Measurements from ENCODE around the gene COX6A2. TPM values are rescaled to one million over a fixed set of nuclear protein-coding genes. Genes with fewer than 3 reads are reported as not detected.

The COX6A2 gene
- polyA plus RNA-seq, 1 of the 3 experiments (the other 2 are of a cell fraction) = not detected

DNA sequence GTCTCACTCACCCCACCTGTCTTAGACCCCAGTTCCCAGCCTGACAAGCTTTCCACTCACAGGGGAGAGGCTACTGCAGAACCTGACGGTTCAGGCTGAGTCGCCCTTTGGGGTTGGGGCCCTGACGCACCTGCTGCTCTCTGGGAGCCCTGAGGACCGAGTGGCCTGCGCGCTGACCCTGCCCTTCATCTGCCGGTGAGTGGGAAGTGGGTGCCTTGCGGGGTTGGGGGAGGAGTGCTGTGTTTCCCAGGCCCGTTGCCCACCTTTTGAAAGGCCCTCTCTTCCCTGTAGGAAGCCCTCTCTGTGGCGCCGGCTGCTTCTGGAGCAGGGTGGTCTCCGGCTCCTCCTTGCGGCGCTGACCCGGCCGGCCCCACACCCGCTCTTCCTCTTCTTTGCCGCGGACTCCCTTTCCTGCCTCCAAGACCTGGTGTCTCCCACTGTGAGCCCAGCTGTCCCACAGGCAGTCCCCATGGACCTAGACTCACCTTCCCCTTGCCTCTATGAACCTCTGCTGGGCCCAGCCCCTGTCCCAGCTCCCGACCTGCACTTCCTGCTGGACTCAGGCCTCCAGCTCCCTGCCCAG lies 37.7 kb upstream of the COX6A2 start:
- H3K9me3 ChIP-seq = no peaks in the 10 kb centered on the region
- H3K4me3 ChIP-seq (ENCODE audit: low read depth in 2 of 2, low read length in 1 of 2) = no peak overlapping the region
- H3K27ac ChIP-seq (ENCODE audit: low read depth in 2 of 2, low read length in 1 of 2) = no peak overlapping the region
- H3K4me1 ChIP-seq (ENCODE audit: control insufficient read depth in 1 of 2, insufficient read depth in 2 of 2, low read depth in 1 of 2, low read length in 1 of 2) = no peaks in the 10 kb centered on the region; a peak in 1 of 4 replicates
- peaks cover 11% of the 10 kb centered on the region for H3K79me2 ChIP-seq (ENCODE audit: insufficient read depth)
- H2AFZ ChIP-seq (ENCODE audit: low read depth) = no peak overlapping the region
- 92% methylated on average over 14 of the region's 20 CpGs for WGBS (ENCODE audit: low lambda C conversion rate)
- no peaks in the 10 kb centered on the region for H4K20me1 ChIP-seq (ENCODE audit: insufficient read depth)
- no peak for DNase-seq
- ChIA-PET POLR2A (no interaction called here), CTCF (no interaction called here)
- H3K27me3 ChIP-seq (ENCODE audit: insufficient read depth) = no peaks in the 10 kb centered on the region
- H3K36me3 ChIP-seq (replicated peaks in 1 of 2; ENCODE audit: control insufficient read depth in 1 of 2, insufficient read depth in 2 of 2, low read length in 1 of 2) = peaks cover 0 to 19% of the 10 kb centered on the region in 2 experiments
- TF ChIP-seq NRF1 (IDR thresholded peaks at IDR 0.05; ENCODE audit: low read depth, low read length) = no peak
- no peak for TF ChIP-seq CTCF (IDR thresholded peaks at IDR 0.05)
- TF ChIP-seq, protein P1, sequence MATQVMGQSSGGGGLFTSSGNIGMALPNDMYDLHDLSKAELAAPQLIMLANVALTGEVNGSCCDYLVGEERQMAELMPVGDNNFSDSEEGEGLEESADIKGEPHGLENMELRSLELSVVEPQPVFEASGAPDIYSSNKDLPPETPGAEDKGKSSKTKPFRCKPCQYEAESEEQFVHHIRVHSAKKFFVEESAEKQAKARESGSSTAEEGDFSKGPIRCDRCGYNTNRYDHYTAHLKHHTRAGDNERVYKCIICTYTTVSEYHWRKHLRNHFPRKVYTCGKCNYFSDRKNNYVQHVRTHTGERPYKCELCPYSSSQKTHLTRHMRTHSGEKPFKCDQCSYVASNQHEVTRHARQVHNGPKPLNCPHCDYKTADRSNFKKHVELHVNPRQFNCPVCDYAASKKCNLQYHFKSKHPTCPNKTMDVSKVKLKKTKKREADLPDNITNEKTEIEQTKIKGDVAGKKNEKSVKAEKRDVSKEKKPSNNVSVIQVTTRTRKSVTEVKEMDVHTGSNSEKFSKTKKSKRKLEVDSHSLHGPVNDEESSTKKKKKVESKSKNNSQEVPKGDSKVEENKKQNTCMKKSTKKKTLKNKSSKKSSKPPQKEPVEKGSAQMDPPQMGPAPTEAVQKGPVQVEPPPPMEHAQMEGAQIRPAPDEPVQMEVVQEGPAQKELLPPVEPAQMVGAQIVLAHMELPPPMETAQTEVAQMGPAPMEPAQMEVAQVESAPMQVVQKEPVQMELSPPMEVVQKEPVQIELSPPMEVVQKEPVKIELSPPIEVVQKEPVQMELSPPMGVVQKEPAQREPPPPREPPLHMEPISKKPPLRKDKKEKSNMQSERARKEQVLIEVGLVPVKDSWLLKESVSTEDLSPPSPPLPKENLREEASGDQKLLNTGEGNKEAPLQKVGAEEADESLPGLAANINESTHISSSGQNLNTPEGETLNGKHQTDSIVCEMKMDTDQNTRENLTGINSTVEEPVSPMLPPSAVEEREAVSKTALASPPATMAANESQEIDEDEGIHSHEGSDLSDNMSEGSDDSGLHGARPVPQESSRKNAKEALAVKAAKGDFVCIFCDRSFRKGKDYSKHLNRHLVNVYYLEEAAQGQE (IDR thresholded peaks at IDR 0.05; ENCODE audit: low read depth, low read length) = no peak
- TF ChIP-seq MXI1 (IDR thresholded peaks at IDR 0.05; ENCODE audit: low read depth, low read length) = no peak
- no peak for TF ChIP-seq RAD21 (IDR thresholded peaks at IDR 0.05; ENCODE audit: low read length)
- TF ChIP-seq YY1 (IDR thresholded peaks at IDR 0.05; ENCODE audit: low read depth) = no peak
- no peak overlapping the region for H3K9ac ChIP-seq
- H3K4me2 ChIP-seq = no peak overlapping the region
- H3F3A ChIP-seq (replicated peaks; ENCODE audit: insufficient read depth) = peaks cover 6% of the 10 kb centered on the region
- H3K9me2 ChIP-seq = no peaks in the 10 kb centered on the region

- ChIA-PET CTCF (no interaction called here), POLR2A (no interaction called here)
Measured at GRCh38 chr16:31464781-31465260, 36.7 kb upstream of the COX6A2 start.

More at GRCh38 chr16:31464781-31465260, 36.7 kb upstream of the COX6A2 start:
- no peak overlapping the region for H3K9ac ChIP-seq
- H3K79me2 ChIP-seq (ENCODE audit: insufficient read depth) = peaks cover 3% of the 10 kb centered on the region; the same call in 1 of the 2 replicates
- 88% methylated on average over 16 of the region's 17 CpGs for WGBS (ENCODE audit: low lambda C conversion rate)
- peaks cover 11% of the 10 kb centered on the region for H3F3A ChIP-seq (replicated peaks; ENCODE audit: insufficient read depth)
- no peaks in the 10 kb centered on the region for H3K27me3 ChIP-seq (ENCODE audit: insufficient read depth)
- no peaks in the 10 kb centered on the region for H4K20me1 ChIP-seq (ENCODE audit: insufficient read depth)
- no peaks in the 10 kb centered on the region for H3K9me3 ChIP-seq
- H3K4me2 ChIP-seq = no peak overlapping the region
- H3K4me3 ChIP-seq (ENCODE audit: low read depth in 2 of 2, low read length in 1 of 2) = no peak overlapping the region
- peaks cover 0 to 19% of the 10 kb centered on the region in 2 experiments for H3K36me3 ChIP-seq (replicated peaks in 1 of 2; ENCODE audit: control insufficient read depth in 1 of 2, insufficient read depth in 2 of 2, low read length in 1 of 2)
- no peak overlapping the region for H2AFZ ChIP-seq (ENCODE audit: low read depth)
- no peak for DNase-seq
- H3K9me2 ChIP-seq = no peaks in the 10 kb centered on the region
- H3K4me1 ChIP-seq (ENCODE audit: control insufficient read depth in 1 of 2, insufficient read depth in 2 of 2, low read depth in 1 of 2, low read length in 1 of 2) = peaks cover 2 to 4% of the 10 kb centered on the region in 2 experiments; a peak in 2 of 4 replicates
- TF ChIP-seq MEF2A (IDR thresholded peaks at IDR 0.05; ENCODE audit: borderline replicate concordance, low read depth) = no peak
- no peak for TF ChIP-seq FOSL2 (IDR thresholded peaks at IDR 0.05; ENCODE audit: borderline replicate concordance, low read depth)
- no peak for TF ChIP-seq GATA2 (CRISPR knock-in tag; IDR thresholded peaks at IDR 0.05)
- TF ChIP-seq TEAD4 (IDR thresholded peaks at IDR 0.05; ENCODE audit: borderline replicate concordance, insufficient read depth) = no peak
- no peak for TF ChIP-seq CTCF (IDR thresholded peaks at IDR 0.05)
- no peak for TF ChIP-seq EP300 (IDR thresholded peaks at IDR 0.05; ENCODE audit: borderline replicate concordance in 1 of 2, low read depth in 1 of 2, low read length in 1 of 2)
- no peak for TF ChIP-seq MXI1 (IDR thresholded peaks at IDR 0.05; ENCODE audit: low read depth, low read length)
- no peak for TF ChIP-seq RXRA (IDR thresholded peaks at IDR 0.05; ENCODE audit: borderline replicate concordance, low read depth)
- no peak for TF ChIP-seq GABPA (IDR thresholded peaks at IDR 0.05; ENCODE audit: low read depth)
- TF ChIP-seq, protein P2, sequence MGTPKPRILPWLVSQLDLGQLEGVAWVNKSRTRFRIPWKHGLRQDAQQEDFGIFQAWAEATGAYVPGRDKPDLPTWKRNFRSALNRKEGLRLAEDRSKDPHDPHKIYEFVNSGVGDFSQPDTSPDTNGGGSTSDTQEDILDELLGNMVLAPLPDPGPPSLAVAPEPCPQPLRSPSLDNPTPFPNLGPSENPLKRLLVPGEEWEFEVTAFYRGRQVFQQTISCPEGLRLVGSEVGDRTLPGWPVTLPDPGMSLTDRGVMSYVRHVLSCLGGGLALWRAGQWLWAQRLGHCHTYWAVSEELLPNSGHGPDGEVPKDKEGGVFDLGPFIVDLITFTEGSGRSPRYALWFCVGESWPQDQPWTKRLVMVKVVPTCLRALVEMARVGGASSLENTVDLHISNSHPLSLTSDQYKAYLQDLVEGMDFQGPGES (IDR thresholded peaks at IDR 0.05; ENCODE audit: low read depth, low read length) = no peak
- no peak for TF ChIP-seq MAX (IDR thresholded peaks at IDR 0.05; ENCODE audit: low read depth)
- TF ChIP-seq, protein P3, sequence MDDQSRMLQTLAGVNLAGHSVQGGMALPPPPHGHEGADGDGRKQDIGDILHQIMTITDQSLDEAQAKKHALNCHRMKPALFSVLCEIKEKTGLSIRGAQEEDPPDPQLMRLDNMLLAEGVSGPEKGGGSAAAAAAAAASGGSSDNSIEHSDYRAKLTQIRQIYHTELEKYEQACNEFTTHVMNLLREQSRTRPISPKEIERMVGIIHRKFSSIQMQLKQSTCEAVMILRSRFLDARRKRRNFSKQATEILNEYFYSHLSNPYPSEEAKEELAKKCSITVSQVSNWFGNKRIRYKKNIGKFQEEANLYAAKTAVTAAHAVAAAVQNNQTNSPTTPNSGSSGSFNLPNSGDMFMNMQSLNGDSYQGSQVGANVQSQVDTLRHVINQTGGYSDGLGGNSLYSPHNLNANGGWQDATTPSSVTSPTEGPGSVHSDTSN (IDR thresholded peaks at IDR 0.05) = no peak
- TF ChIP-seq YY1 (IDR thresholded peaks at IDR 0.05; ENCODE audit: low read depth) = no peak
- H3K27ac ChIP-seq (ENCODE audit: low read depth in 2 of 2, low read length in 1 of 2) = no peak overlapping the region
